ENCODE data around the gene LTB4R.
"Not testable (repeated sequence)": the region's sequence is repeated elsewhere in the genome, so short reads cannot be mapped to it uniquely, and the experiment has no call there.

The LTB4R gene

DNA sequence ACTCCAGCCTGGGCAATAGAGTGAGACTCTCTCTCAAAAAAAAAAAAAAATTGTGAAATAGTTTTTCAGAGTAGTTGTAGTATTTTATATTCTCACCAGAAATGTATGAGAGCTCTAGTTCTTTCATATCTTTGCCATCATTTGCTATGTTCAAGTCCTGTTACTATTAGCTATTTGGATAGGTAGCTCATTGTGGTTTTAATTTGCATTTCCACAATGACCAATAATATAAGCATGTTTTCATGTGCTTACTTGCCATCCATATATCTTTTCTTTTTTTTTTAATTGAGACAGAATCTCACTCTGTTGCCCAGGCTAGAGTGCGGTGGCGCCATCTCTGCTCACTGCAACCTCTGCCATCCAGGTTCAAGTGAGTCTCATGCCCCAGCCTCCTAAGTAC, 36.9 kb downstream of the LTB4R start:
- DNase-seq, result no peak

- no peak for DNase-seq
Measured at GRCh38 chr14:24349742-24350141, 38.4 kb downstream of the LTB4R start.

DNA sequence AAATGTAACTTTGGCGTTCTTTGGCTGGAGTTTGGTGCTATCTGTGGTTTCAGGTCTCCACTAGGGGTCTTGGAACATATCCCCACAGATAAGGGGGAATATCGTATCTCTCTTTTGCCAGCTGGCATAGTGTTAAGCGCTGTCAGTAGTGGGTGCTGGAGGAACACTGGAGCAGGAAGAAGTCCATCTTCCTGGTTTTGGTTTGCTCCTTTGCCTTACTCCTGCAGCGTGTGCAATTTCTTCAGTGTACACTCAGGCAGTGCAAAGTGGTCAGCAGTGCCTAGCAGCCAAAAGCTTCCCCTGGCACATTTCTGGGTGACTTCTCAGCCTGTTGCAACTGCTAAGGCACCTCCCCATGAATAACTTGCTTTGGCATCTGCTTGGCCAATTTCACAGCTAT, 40.2 kb downstream of the LTB4R start:
- no peak for DNase-seq

GRCh38 chr14:24353559-24354481, 42.5 kb downstream of the LTB4R start:
- DNase-seq, result no peak

- not testable (repeated sequence) for DNase-seq
Measured at GRCh38 chr14:24354482-24354825, 43.2 kb downstream of the LTB4R start.

GRCh38 chr14:24355009-24355408, 43.7 kb downstream of the LTB4R start:
- DNase-seq, result no peak

DNA sequence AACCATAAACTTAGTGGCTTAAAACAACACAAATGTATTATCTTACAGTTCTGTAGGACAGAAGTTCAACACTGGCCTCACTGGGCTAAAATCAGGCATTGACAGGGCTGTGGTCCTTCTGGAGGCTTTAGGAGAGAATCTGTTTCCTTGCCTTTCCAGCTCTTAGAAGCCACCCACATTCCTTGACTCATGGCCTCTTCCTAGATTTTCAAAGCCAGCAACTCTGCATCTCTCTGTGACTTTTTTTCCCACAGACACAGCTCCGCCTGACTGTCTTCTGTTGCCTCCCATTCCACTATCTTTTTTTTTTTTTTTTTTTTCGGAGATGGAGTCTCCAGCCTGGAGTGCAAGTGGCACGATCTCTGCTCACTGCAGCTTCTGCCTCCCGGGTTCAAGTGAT, 44.9 kb downstream of the LTB4R start:
- no peak for DNase-seq

- no peak for DNase-seq
Measured at GRCh38 chr14:24360281-24360680, 49.0 kb downstream of the LTB4R start.

DNA sequence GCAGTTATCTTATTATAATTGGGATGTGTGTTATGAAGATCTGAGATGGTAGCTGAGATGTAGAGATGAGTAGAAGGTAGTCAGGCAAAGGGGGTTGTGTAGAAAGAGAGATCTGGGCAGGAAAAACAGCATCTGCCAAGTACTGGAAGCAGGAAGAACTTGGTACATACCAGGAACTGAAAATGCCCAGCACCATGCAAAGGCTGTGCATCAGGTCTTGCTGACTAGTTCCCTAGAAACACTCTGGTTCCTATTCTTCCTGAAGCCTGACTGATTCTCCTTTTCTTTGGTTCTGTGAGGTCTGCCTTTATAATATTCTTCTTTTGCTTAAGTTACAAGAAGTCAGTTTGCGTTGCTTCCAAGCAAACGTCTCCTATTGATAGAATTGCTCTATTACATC, 50.0 kb downstream of the LTB4R start:
- DNase-seq, result no peak

GRCh38 chr14:24362241-24362960, 51.1 kb downstream of the LTB4R start:
- no peak for DNase-seq

DNA sequence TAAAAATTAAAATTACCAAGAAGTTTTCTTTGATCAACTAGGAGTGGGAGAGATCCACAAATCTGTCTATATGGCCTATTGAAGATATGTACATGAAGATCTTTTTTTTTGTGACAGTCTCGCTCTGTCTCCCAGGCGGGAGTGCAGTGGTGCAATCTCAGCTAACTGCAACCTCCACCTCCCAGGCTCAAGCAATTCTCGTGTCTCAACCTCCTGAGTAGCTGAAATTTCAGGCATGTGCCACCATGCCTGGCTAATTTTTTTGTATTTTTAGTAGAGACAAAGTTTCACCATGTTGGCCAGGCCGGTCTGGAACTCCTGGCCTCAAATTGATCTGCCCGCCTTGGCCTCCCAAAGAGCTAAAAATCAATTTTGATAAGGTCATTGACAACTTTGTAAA, 52.1 kb downstream of the LTB4R start:
- DNase-seq, result no peak

DNA sequence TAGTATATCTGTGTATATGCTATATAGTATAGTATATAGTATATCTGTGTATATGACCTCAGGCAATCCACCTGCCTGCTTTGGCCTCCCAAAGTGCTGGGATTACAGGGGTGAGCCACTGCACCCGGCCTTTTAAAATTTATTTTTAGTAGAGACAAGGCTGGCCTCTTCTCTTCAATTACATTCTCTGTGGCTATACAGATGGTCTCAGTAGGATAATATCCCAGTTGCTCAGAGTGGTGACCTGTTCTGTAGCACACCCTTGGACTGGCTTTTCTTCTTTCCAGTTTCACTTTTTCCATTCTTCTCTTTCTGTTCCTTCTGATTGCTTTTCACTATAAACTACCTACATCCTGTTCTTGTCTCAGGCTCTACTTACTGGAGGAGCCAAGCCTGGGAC, 53.5 kb downstream of the LTB4R start:
- DNase-seq, result no peak

- DNase-seq, result peak; percentile 49
Measured at GRCh38 chr14:24365600-24366412, 54.5 kb downstream of the LTB4R start.

- no peak for DNase-seq
Measured at GRCh38 chr14:24366413-24366720, 55.1 kb downstream of the LTB4R start.

- DNase-seq, result no peak
Measured at GRCh38 chr14:24366721-24367513, 55.6 kb downstream of the LTB4R start.
